GM12801 (cell line): ENCODE measurements around the gene DEFB121.

Source experiments
- TF ChIP-seq, protein P1 (sequence below): IDR thresholded peaks from one replicate; pipeline ENCODE4 v1.5.1; 2011; ENCODE audit warnings: control low read depth; ENCODE audit not compliant: insufficient read length; ENCODE audit errors: extremely low read depth

Gene DEFB121

DNA sequence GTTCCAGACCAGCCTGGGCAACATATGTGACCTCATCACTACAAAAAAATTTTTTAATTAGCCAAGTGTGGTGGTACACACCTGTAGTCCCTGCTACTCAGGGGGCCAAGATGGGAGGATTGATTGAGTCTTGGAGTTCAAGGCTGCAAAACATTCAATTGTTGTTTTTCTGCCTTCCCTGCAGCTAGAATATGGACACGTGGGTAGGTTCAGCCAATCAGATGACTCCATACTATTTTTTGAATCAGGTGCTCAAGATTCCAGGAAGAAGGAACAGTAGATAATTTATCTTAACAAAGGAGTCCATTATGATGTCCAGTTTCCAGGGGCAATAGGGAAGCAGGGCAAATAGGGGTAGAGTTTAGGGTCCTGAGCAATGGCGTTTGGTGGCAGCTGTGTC is 13.2 kb downstream of the DEFB121 start:
- TF ChIP-seq, protein P1, sequence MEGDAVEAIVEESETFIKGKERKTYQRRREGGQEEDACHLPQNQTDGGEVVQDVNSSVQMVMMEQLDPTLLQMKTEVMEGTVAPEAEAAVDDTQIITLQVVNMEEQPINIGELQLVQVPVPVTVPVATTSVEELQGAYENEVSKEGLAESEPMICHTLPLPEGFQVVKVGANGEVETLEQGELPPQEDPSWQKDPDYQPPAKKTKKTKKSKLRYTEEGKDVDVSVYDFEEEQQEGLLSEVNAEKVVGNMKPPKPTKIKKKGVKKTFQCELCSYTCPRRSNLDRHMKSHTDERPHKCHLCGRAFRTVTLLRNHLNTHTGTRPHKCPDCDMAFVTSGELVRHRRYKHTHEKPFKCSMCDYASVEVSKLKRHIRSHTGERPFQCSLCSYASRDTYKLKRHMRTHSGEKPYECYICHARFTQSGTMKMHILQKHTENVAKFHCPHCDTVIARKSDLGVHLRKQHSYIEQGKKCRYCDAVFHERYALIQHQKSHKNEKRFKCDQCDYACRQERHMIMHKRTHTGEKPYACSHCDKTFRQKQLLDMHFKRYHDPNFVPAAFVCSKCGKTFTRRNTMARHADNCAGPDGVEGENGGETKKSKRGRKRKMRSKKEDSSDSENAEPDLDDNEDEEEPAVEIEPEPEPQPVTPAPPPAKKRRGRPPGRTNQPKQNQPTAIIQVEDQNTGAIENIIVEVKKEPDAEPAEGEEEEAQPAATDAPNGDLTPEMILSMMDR = no peak

DNA sequence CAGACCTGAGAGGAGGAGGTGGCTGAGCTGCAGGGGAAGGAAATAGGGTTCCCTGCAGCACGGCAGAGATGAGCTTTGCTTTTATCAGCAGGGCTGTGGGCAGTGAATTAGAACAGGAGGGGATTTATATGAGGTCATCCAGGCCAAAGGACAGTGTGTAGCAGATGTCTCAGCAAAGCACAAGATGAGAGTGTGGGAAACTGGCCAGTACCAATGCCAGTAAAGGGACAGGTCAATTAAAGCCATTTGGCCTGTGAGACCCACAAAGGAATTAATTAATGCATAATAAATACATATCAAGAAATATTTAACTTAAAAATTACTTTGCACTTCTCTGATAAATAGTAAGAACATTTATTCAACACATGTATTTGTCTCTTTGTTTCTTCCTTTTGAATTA is 15.5 kb downstream of the DEFB121 start, which contains the start of gene DEFB119:
TSS of gene DEFB119 (minus strand) at position 101 of the 400 bp plus-strand sequence. CDS start 107 bp downstream, outside the sequence.
- TF ChIP-seq, protein P1 = no peak

DNA sequence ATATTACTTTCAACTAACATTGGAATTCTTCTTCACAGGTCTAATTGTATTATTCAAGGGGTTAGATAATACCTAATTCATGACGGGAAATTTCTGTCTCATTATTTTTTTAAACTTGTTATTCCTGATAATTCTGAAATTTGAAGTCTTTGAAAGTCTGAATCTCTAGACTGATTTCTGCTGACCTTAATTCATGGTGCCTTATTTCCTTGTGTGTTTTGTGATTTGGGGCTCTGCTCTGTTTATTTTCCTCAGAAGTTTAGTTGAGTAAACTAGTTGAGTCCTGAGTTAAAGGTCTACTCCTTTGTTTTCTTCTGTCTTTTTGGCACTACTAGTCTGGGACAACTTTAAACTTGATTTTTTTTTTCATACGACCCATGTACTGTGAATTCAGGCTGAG is 31.7 kb downstream of the DEFB121 start:
- TF ChIP-seq, protein P1 = no peak

DNA sequence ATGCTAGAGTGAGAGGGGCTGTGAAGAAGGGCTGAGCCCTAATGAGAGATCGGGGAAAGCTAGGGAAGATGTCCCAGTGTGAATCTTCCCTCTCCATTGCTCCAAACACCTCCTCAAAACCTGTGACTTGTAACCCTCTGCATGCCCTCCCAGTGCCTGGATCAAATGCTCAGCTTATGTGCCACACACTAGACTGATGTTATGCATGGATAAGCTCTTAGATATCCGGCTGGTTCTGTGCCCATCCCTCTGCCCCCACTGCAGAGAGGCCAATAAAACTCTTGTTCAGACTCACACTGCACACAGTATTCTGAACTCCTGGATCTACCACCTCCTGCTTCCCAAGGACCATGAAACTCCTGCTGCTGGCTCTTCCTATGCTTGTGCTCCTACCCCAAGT is 37.7 kb downstream of the DEFB121 start, which contains the start of gene DEFB118:
TSS of gene DEFB118 (plus strand) at position 301 of the 400 bp plus-strand sequence. CDS start at position 351, 50 bp downstream.
- TF ChIP-seq, protein P1 = no peak

DNA sequence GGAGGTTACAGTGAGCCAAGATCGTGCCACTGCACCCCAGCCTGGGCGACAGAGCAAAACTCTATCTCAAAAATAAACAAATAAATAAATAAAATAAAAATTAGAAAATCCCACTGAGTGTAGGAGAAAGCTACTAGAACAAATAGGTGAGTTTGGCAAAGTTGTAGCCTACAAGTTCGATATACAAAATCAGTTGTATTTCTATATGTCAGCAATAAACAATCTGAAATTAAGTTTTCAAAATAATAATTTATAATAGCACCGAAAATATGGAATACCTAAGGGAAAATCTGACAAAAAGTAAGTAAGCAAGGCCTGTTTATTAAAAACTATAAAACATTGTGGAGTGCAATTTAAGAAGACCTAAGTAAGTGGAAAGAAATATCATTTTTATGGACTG is 42.7 kb downstream of the DEFB121 start:
- TF ChIP-seq, protein P1 = no peak

DNA sequence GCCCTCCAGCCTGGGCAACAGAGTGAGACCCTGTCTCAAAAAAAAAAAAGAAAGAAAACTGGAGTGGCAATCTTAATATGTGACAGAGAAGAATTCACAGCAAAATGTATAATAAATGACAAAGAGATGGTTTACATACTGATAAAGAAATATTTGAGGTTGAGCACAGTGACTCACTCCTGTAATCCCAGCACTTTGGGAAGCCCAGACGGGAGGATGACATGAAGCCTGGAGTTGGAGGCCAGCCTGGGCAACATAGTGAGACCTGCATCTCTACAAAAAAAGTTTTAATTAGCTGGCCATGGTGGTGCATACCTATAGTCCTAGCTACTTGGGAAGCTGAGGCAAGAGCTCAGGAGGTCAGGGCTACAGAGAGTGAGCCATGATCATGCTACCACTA is 50.0 kb downstream of the DEFB121 start:
- TF ChIP-seq, protein P1 = no peak
